Measurements from ENCODE around the gene DKK3.

DNA sequence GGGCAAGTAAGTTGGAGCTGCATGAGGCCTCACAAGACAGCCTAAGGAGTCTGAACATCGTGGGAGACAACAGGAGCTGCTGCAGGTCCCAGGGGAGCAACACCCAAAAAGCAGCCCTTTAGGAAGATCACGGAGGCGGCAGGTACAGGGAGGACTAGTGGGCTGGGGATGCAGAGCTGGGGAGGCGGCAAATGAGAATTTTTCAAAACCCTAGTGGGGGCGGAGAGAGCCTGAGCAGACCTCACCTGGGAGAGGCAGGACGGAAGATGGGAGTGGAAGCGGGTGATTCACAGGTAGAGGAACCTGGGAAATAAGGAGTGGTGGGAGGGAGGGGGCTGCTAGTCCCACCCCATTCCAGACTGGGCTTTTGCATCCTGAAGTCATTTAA is 42.1 kb downstream of the DKK3 start:
- TF ChIP-seq POLR2AphosphoS5 (IDR thresholded peaks at IDR 0.05; ENCODE audit: low read depth, low read length) = no peak
- TF ChIP-seq POLR2A (IDR thresholded peaks at IDR 0.05; ENCODE audit: low read depth, low read length) = no peak
- TF ChIP-seq SPI1 (IDR thresholded peaks at IDR 0.05; ENCODE audit: low read depth, low read length) = no peak
- TF ChIP-seq TAF1 (IDR thresholded peaks at IDR 0.05; ENCODE audit: low read depth, low read length) = no peak
- no peak for TF ChIP-seq PAX5 (IDR thresholded peaks at IDR 0.05; ENCODE audit: insufficient read depth, low read length, severe bottlenecking)
